OCI-LY3 (cell line): ENCODE results near the gene PLAAT2.
A peak's percentile ranks its signal among the peaks of the same experiment; 100 is the strongest.
"Not testable (repeated sequence)": the region's sequence is repeated elsewhere in the genome, so short reads cannot be mapped to it uniquely, and the experiment has no call there.

ENCODE experiments used
- H2AFZ ChIP-seq: fragments of 200-600, 300-600 bp; shearing (Covaris generic); 2 replicates; pipeline ENCODE4 v1.6.0; 2014; ENCODE audit warnings: antibody characterized with exemption, low read depth, low read length
- H3K27ac ChIP-seq: fragments of 200-600, 300-600 bp; sonication (generic); 2 replicates; pipeline ENCODE4 v1.5.1; 2014; ENCODE audit warnings: mild to moderate bottlenecking, low read length, moderate library complexity, mixed read lengths
- H3K27me3 ChIP-seq: fragments of 200-600, 300-600 bp; sonication (generic); 2 replicates; pipeline ENCODE4 v1.6.1; 2014; ENCODE audit warnings: low read depth, low read length, mixed read lengths
- H3K36me3 ChIP-seq: fragments of 200-600, 300-600 bp; sonication (generic); replicated peaks from 2 replicates; pipeline ENCODE3; 2014; ENCODE audit warnings: low read depth, low read length, mixed read lengths
- H3K4me1 ChIP-seq: fragments of 300-600, 200-600 bp; sonication (generic); 2 replicates; pipeline ENCODE4 v1.6.1; 2014; ENCODE audit warnings: low read length, mixed read lengths
- H3K4me2 ChIP-seq: fragments of 200-600, 300-600 bp; sonication (generic); 2 replicates; pipeline ENCODE4 v1.6.1; 2014; ENCODE audit warnings: low read length, mixed read lengths
- H3K4me3 ChIP-seq: fragments of 300-600, 200-600 bp; sonication (generic); 2 replicates; pipeline ENCODE4 v1.5.1; 2014; ENCODE audit warnings: antibody characterized with exemption, mild to moderate bottlenecking, low read length, moderate library complexity
- H3K79me2 ChIP-seq: fragments of 300-600, 200-600 bp; shearing (Covaris generic); 2 replicates; pipeline ENCODE4 v1.6.1; 2014; ENCODE audit warnings: mild to moderate bottlenecking, low read length, mixed read lengths
- H3K9ac ChIP-seq: fragments of 300-600, 200-600 bp; shearing (Covaris generic); 2 replicates; pipeline ENCODE4 v1.6.0; 2014; ENCODE audit warnings: mild to moderate bottlenecking, low read length, moderate library complexity
- H3K9me3 ChIP-seq: fragments of 200-600, 300-600 bp; shearing (Covaris generic); 2 replicates; pipeline ENCODE4 v1.6.1; 2014; ENCODE audit warnings: low read length, mixed read lengths; ENCODE audit not compliant: insufficient read depth
- H4K20me1 ChIP-seq: fragments of 200-600, 300-600 bp; sonication (generic); 2 replicates; pipeline ENCODE4 v1.6.1; 2016; ENCODE audit warnings: low read length, mixed read lengths; ENCODE audit not compliant: insufficient read depth
- EZH2phosphoT487 ChIP-seq: fragments of 200-600 bp; shearing (Covaris generic); IDR thresholded peaks from 2 replicates; pipeline ENCODE4 v1.6.1; 2018; ENCODE audit warnings: antibody characterized with exemption, mixed run types, low read depth
- TF ChIP-seq, protein P1 (sequence below): fragments of 200-600, 300-600 bp; sonication (generic); IDR thresholded peaks from 2 replicates; pipeline ENCODE4 v1.5.1; 2014; ENCODE audit warnings: antibody characterized with exemption, low read length, low read depth

Gene PLAAT2

DNA sequence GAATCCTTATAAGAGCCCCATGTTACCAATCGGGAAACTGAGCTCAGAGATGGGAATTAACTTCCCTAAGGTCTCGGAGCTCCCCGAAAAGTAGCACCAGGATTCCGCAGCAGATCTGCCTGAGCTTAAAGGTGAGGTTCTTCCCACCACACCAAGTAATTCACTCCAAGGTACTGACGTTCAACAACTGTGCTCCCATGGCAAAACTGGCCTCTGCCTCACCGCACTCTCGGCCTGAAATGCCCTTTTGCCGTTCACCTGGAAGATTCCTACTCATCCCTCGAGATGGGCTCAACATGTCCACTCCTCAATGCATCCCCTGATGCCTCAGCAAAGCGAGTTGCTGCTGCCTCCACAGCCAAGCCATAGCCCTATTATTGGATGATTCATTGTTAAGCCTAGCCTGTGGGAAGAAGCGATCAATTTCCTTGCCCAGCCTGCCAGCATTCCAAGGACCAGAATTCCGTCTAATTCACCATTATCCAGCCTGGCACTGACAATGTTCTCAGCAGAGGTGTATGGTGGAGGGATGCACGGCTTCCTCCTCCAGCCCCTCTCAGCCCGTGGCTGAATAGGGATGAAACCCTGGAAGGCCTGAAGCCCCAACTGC lies 46.9 kb upstream of the PLAAT2 start:
- peaks cover 42% of the 10 kb centered on the region for H3K4me1 ChIP-seq
- no peaks in the 10 kb centered on the region; the same call in 1 of the 2 replicates for H3K79me2 ChIP-seq
- no peaks in the 10 kb centered on the region for H3K9me3 ChIP-seq
- H3K9ac ChIP-seq, result no peak overlapping the region
- H3K27me3 ChIP-seq, result no peaks in the 10 kb centered on the region
- no peaks in the 10 kb centered on the region for H3K36me3 ChIP-seq
- H3K27ac ChIP-seq, result no peak overlapping the region
- H2AFZ ChIP-seq, result no peak overlapping the region
- no peak overlapping the region for H3K4me3 ChIP-seq
- H4K20me1 ChIP-seq, result peaks cover 12% of the 10 kb centered on the region; the same call in 1 of the 2 replicates
- peak overlapping the region; percentile 65 for H3K4me2 ChIP-seq
- no peak for TF ChIP-seq EZH2phosphoT487
- TF ChIP-seq, protein P1, sequence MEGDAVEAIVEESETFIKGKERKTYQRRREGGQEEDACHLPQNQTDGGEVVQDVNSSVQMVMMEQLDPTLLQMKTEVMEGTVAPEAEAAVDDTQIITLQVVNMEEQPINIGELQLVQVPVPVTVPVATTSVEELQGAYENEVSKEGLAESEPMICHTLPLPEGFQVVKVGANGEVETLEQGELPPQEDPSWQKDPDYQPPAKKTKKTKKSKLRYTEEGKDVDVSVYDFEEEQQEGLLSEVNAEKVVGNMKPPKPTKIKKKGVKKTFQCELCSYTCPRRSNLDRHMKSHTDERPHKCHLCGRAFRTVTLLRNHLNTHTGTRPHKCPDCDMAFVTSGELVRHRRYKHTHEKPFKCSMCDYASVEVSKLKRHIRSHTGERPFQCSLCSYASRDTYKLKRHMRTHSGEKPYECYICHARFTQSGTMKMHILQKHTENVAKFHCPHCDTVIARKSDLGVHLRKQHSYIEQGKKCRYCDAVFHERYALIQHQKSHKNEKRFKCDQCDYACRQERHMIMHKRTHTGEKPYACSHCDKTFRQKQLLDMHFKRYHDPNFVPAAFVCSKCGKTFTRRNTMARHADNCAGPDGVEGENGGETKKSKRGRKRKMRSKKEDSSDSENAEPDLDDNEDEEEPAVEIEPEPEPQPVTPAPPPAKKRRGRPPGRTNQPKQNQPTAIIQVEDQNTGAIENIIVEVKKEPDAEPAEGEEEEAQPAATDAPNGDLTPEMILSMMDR, result no peak

- Histone ChIP-seq H3K27ac (no peak overlapping the region), H3K79me2 (no peaks in the 10 kb centered on the region; the same call in 1 of the 2 replicates), H2AFZ (no peak overlapping the region), H3K27me3 (no peaks in the 10 kb centered on the region), H3K36me3 (no peaks in the 10 kb centered on the region), H3K4me1 (peaks cover 42% of the 10 kb centered on the region), H3K9ac (no peak overlapping the region), H4K20me1 (peaks cover 12% of the 10 kb centered on the region; the same call in 1 of the 2 replicates), H3K4me3 (peak overlapping the region; percentile 25; the same call in 1 of the 2 replicates), H3K4me2 (peak overlapping the region; percentile 65), H3K9me3 (no peaks in the 10 kb centered on the region)
- TF ChIP-seq, protein P1, result no peak
- no peak for TF ChIP-seq EZH2phosphoT487
Observed at GRCh38 chr11:63609536-63609935, 46.4 kb upstream of the PLAAT2 start.

DNA sequence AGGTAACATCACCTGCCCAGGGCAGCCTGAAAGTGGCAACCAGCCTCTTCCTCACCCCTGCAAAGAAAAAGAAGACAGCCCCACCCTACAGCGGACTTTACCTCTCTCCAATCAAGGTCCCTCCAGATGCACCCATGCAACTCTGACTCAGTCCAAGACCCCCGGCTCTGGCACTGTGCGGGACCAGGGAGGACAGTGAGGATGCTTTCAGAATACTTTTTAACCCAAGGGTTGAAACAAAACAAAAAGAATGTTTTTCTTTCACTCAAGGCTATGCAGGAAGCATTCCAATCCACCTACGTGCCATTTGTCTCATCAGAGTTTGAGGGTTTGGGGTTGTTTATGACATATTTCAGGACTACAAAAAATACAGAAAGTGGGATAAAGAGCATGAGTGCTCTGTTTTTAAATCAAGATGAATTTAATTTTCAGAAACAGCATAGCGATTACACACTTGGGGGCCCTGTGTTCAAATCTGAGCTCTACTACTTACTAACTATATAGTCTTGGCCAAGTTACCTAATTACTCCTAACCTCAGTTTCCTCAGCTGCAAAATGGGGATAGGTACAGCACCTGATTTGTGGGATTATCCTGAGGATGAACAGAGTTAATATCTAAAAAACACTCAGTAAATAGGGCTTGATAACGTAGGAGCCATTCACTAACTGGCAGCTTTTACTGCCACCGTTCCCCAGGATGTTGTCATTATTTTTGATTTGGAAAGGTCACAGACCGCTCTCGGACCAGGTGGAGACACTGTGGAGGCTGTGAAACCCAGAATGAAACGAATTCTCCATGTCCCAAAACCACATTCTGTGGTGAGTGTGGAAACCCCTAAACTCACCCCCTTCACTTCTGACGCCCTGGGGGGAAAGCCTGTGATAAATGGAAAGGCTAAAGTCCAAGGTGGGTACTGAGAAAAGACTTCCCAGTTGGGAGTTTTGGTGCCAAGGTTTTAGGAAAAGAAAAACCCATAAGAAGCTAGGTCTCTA lies 45.5 kb upstream of the PLAAT2 start:
- peak overlapping the region; percentile 65 for H3K4me2 ChIP-seq
- TF ChIP-seq, protein P1, result no peak
- TF ChIP-seq EZH2phosphoT487, result no peak
- H3K79me2 ChIP-seq, result no peaks in the 10 kb centered on the region; the same call in 1 of the 2 replicates
- H4K20me1 ChIP-seq, result peaks cover 12% of the 10 kb centered on the region; the same call in 1 of the 2 replicates
- H2AFZ ChIP-seq, result no peak overlapping the region
- no peaks in the 10 kb centered on the region for H3K36me3 ChIP-seq
- peaks cover 42% of the 10 kb centered on the region for H3K4me1 ChIP-seq
- H3K27ac ChIP-seq, result no peak overlapping the region
- no peak overlapping the region for H3K9ac ChIP-seq
- H3K27me3 ChIP-seq, result no peaks in the 10 kb centered on the region
- peak overlapping the region; percentile 25; the same call in 1 of the 2 replicates for H3K4me3 ChIP-seq
- H3K9me3 ChIP-seq, result no peaks in the 10 kb centered on the region

GRCh38 chr11:63603180-63603518 lies 40.0 kb upstream of the PLAAT2 start:
- peaks cover under 1% of the 10 kb centered on the region for H3K4me1 ChIP-seq
- H3K9ac ChIP-seq, result no peak overlapping the region
- no peak overlapping the region for H2AFZ ChIP-seq
- H3K79me2 ChIP-seq, result 0 out of 2 replicates have a peak, but pooled peaks cover 3% of the 10 kb centered on the region
- peaks cover 4% of the 10 kb centered on the region for H4K20me1 ChIP-seq
- TF ChIP-seq, protein P1, result no peak
- no peak for TF ChIP-seq EZH2phosphoT487
- H3K4me2 ChIP-seq, result no peak overlapping the region
- no peaks in the 10 kb centered on the region for H3K27me3 ChIP-seq
- no peak overlapping the region for H3K27ac ChIP-seq
- no peaks in the 10 kb centered on the region for H3K9me3 ChIP-seq
- H3K4me3 ChIP-seq, result no peak overlapping the region
- H3K36me3 ChIP-seq, result no peaks in the 10 kb centered on the region

DNA sequence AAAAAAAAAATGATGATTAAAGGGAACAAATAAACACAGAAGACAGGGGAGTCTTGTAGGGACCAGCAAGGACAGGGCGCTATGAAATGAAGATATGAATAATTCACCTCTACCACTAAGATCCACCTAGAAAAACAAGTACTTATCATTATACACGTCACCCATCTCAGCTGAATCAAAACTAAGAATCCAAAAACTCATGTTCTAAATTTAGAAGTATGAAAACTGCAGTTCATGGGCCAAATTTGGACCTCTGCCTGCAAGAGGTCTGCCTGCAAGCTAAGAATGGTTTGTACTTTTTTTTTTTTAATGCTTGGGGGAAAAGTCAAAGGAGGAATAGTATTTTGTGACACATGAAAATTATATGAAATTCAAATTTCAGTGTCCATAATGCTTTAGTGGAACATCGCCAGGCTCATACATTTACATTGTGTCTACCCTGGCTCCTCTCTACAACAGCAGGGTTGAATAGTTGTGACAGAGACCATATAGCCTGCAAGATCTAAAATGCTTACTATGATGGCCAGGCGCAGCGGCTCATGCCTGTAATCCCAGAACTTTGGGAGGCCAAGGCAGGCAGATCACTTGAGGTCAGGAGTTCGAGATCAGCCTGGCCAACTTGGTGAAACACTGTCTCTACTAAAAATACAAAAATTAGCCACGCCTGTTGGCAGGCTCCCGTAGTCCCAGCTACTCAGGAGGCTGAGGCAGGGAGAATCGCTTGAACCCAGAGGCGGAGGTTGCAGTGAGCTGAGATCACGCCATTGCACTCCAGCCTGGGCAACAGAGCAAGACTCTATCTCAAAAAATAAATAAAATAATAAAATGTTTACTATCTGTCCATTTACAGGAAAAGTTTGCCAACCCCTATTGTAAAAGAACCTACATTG lies 39.4 kb upstream of the PLAAT2 start:
- H3K27me3 ChIP-seq, H3K4me3 ChIP-seq, H3K9ac ChIP-seq, H2AFZ ChIP-seq, H3K36me3 ChIP-seq, H3K9me3 ChIP-seq, H3K27ac ChIP-seq, H3K4me2 ChIP-seq, H3K4me1 ChIP-seq, H3K79me2 ChIP-seq, H4K20me1 ChIP-seq: not testable (repeated sequence)
